Measurements from ENCODE around the gene KLHL13.
A peak's percentile ranks its signal among the peaks of the same experiment; 100 is the strongest.

Gene KLHL13

GRCh38 chrX:117989512-117989911 lies 127.1 kb downstream of the KLHL13 start (continued):
- TF ChIP-seq ARNTL (CRISPR knock-in tag; IDR thresholded peaks at IDR 0.05; ENCODE audit: borderline replicate concordance, low read depth): no peak
- TF ChIP-seq SNAI2 (CRISPR knock-in tag; IDR thresholded peaks at IDR 0.05): no peak
- no peak for TF ChIP-seq POU6F1 (CRISPR knock-in tag; IDR thresholded peaks at IDR 0.05; ENCODE audit: borderline replicate concordance, low read depth)
- TF ChIP-seq BACH2 (CRISPR knock-in tag; IDR thresholded peaks at IDR 0.05; ENCODE audit: borderline replicate concordance): no peak
- no peak for TF ChIP-seq PPARA (CRISPR knock-in tag; IDR thresholded peaks at IDR 0.05; ENCODE audit: borderline replicate concordance)

- no peak for TF ChIP-seq ZNF8 (CRISPR knock-in tag; IDR thresholded peaks at IDR 0.05)
- no peak for TF ChIP-seq ZC3H10 (CRISPR knock-in tag; IDR thresholded peaks at IDR 0.05)
- TF ChIP-seq, protein P1, sequence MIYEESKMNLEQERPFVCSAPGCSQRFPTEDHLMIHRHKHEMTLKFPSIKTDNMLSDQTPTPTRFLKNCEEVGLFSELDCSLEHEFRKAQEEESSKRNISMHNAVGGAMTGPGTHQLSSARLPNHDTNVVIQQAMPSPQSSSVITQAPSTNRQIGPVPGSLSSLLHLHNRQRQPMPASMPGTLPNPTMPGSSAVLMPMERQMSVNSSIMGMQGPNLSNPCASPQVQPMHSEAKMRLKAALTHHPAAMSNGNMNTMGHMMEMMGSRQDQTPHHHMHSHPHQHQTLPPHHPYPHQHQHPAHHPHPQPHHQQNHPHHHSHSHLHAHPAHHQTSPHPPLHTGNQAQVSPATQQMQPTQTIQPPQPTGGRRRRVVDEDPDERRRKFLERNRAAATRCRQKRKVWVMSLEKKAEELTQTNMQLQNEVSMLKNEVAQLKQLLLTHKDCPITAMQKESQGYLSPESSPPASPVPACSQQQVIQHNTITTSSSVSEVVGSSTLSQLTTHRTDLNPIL (CRISPR knock-in tag; IDR thresholded peaks at IDR 0.05; ENCODE audit: low read depth): no peak
- TF ChIP-seq PATZ1 (CRISPR knock-in tag; IDR thresholded peaks at IDR 0.05; ENCODE audit: borderline replicate concordance): no peak
- no peak for TF ChIP-seq PPARA (CRISPR knock-in tag; IDR thresholded peaks at IDR 0.05; ENCODE audit: borderline replicate concordance)
- TF ChIP-seq TOX (CRISPR knock-in tag; IDR thresholded peaks at IDR 0.05; ENCODE audit: borderline replicate concordance): no peak
- no peak for TF ChIP-seq TCF4 (CRISPR knock-in tag; IDR thresholded peaks at IDR 0.05; ENCODE audit: borderline replicate concordance)
- no peak for TF ChIP-seq ISL1 (CRISPR knock-in tag; IDR thresholded peaks at IDR 0.05)
- no peak for TF ChIP-seq SNAI2 (CRISPR knock-in tag; IDR thresholded peaks at IDR 0.05)
- TF ChIP-seq ZFP3 (CRISPR knock-in tag; IDR thresholded peaks at IDR 0.05): no peak
- TF ChIP-seq POU6F1 (CRISPR knock-in tag; IDR thresholded peaks at IDR 0.05; ENCODE audit: borderline replicate concordance, low read depth): no peak
- TF ChIP-seq ZNF565 (CRISPR knock-in tag; conservative IDR thresholded peaks at IDR 0.05; ENCODE audit: low read depth): no peak
- TF ChIP-seq CSDC2 (CRISPR knock-in tag; IDR thresholded peaks at IDR 0.05): no peak
- ATAC-seq: no peak
Observed at GRCh38 chrX:117987373-117987772, 129.2 kb downstream of the KLHL13 start.

GRCh38 chrX:117985241-117985640 lies 131.4 kb downstream of the KLHL13 start:
- ATAC-seq: peak; percentile 63; the same call in 2 of the 3 replicates
- TF ChIP-seq ZFP30 (CRISPR knock-in tag; IDR thresholded peaks at IDR 0.05): no peak
- no peak for TF ChIP-seq ESRRG (CRISPR knock-in tag; IDR thresholded peaks at IDR 0.05)
- no peak for TF ChIP-seq TOX (CRISPR knock-in tag; IDR thresholded peaks at IDR 0.05; ENCODE audit: borderline replicate concordance)
- no peak for TF ChIP-seq ARNTL (CRISPR knock-in tag; IDR thresholded peaks at IDR 0.05; ENCODE audit: borderline replicate concordance, low read depth)
- TF ChIP-seq TCF4 (CRISPR knock-in tag; IDR thresholded peaks at IDR 0.05; ENCODE audit: borderline replicate concordance): no peak
- TF ChIP-seq ISL1 (CRISPR knock-in tag; IDR thresholded peaks at IDR 0.05): no peak
- TF ChIP-seq ZFP3 (CRISPR knock-in tag; IDR thresholded peaks at IDR 0.05): no peak
- TF ChIP-seq, protein P2, sequence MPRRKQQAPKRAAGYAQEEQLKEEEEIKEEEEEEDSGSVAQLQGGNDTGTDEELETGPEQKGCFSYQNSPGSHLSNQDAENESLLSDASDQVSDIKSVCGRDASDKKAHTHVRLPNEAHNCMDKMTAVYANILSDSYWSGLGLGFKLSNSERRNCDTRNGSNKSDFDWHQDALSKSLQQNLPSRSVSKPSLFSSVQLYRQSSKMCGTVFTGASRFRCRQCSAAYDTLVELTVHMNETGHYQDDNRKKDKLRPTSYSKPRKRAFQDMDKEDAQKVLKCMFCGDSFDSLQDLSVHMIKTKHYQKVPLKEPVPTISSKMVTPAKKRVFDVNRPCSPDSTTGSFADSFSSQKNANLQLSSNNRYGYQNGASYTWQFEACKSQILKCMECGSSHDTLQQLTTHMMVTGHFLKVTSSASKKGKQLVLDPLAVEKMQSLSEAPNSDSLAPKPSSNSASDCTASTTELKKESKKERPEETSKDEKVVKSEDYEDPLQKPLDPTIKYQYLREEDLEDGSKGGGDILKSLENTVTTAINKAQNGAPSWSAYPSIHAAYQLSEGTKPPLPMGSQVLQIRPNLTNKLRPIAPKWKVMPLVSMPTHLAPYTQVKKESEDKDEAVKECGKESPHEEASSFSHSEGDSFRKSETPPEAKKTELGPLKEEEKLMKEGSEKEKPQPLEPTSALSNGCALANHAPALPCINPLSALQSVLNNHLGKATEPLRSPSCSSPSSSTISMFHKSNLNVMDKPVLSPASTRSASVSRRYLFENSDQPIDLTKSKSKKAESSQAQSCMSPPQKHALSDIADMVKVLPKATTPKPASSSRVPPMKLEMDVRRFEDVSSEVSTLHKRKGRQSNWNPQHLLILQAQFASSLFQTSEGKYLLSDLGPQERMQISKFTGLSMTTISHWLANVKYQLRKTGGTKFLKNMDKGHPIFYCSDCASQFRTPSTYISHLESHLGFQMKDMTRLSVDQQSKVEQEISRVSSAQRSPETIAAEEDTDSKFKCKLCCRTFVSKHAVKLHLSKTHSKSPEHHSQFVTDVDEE (CRISPR knock-in tag; IDR thresholded peaks at IDR 0.05): no peak
- TF ChIP-seq PPARA (CRISPR knock-in tag; IDR thresholded peaks at IDR 0.05; ENCODE audit: borderline replicate concordance): no peak
- TF ChIP-seq PATZ1 (CRISPR knock-in tag; IDR thresholded peaks at IDR 0.05; ENCODE audit: borderline replicate concordance): no peak
- no peak for TF ChIP-seq CSDC2 (CRISPR knock-in tag; IDR thresholded peaks at IDR 0.05)
- no peak for TF ChIP-seq BACH2 (CRISPR knock-in tag; IDR thresholded peaks at IDR 0.05; ENCODE audit: borderline replicate concordance)
- no peak for TF ChIP-seq RARB (CRISPR knock-in tag; IDR thresholded peaks at IDR 0.05)
- no peak for TF ChIP-seq OSR1 (CRISPR knock-in tag; IDR thresholded peaks at IDR 0.05)
- no peak for TF ChIP-seq ZC3H10 (CRISPR knock-in tag; IDR thresholded peaks at IDR 0.05)
- TF ChIP-seq, protein P3, sequence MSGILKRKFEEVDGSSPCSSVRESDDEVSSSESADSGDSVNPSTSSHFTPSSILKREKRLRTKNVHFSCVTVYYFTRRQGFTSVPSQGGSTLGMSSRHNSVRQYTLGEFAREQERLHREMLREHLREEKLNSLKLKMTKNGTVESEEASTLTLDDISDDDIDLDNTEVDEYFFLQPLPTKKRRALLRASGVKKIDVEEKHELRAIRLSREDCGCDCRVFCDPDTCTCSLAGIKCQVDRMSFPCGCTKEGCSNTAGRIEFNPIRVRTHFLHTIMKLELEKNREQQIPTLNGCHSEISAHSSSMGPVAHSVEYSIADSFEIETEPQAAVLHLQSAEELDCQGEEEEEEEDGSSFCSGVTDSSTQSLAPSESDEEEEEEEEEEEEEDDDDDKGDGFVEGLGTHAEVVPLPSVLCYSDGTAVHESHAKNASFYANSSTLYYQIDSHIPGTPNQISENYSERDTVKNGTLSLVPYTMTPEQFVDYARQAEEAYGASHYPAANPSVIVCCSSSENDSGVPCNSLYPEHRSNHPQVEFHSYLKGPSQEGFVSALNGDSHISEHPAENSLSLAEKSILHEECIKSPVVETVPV (CRISPR knock-in tag; IDR thresholded peaks at IDR 0.05): no peak
- TF ChIP-seq ZNF70 (CRISPR knock-in tag; IDR thresholded peaks at IDR 0.05): no peak
- TF ChIP-seq GLIS3 (CRISPR knock-in tag; IDR thresholded peaks at IDR 0.05): no peak
